Neural cell (in vitro differentiated cells): ENCODE measurements around the gene HES6. TPM values are rescaled to one million over a fixed set of nuclear protein-coding genes. Genes with fewer than 3 reads are reported as not detected.

ENCODE experiments used
- H2AFZ ChIP-seq: fragments of 200-600, 300-800 bp; sonication (generic), shearing (Covaris generic); 2 replicates; pipeline ENCODE4 v1.6.0; 2014; ENCODE audit warnings: low read depth, mild to moderate bottlenecking, antibody characterized with exemption, low read length, moderate library complexity
- H3F3A ChIP-seq: fragments of 200-600 bp; shearing (Covaris generic); 2 replicates; pipeline ENCODE4 v1.6.1; 2016; ENCODE audit warnings: mild to moderate bottlenecking, moderate library complexity, mixed read lengths, antibody characterized with exemption, low read length; ENCODE audit not compliant: insufficient read depth, poor library complexity, severe bottlenecking
- H3K27ac ChIP-seq: fragments of 200-600, 300-800 bp; sonication (generic), shearing (Covaris generic); 2 replicates; pipeline ENCODE4 v1.5.1; 2014; ENCODE audit warnings: mild to moderate bottlenecking, low read length, moderate library complexity
- H3K27me3 ChIP-seq: fragments of 300-800, 200-600 bp; sonication (generic), shearing (Covaris generic); 2 replicates; pipeline ENCODE4 v1.6.0; 2014; ENCODE audit warnings: mild to moderate bottlenecking, low read depth, low read length, moderate library complexity; ENCODE audit not compliant: insufficient read depth
- H3K36me3 ChIP-seq: fragments of 300-800, 200-600 bp; sonication (generic), shearing (Covaris generic); 2 replicates; pipeline ENCODE4 v1.5.1; 2014; ENCODE audit warnings: mild to moderate bottlenecking, antibody characterized with exemption, low read length, moderate library complexity; ENCODE audit not compliant: insufficient read depth
- H3K4me2 ChIP-seq: fragments of 300-800, 200-600 bp; sonication (generic), shearing (Covaris generic); 2 replicates; pipeline ENCODE4 v1.6.0; 2014; ENCODE audit warnings: mild to moderate bottlenecking, low read length
- H3K4me3 ChIP-seq: fragments of 300-800, 200-600 bp; sonication (generic), shearing (Covaris generic); 2 replicates; pipeline ENCODE4 v1.5.1; 2014; ENCODE audit warnings: mild to moderate bottlenecking, low read length, moderate library complexity
- H3K79me2 ChIP-seq: fragments of 200-600 bp; shearing (Covaris generic); replicated peaks from 2 replicates; pipeline ENCODE4 v1.6.0; 2014; ENCODE audit warnings: mild to moderate bottlenecking, low read length, moderate library complexity; ENCODE audit not compliant: insufficient read depth
- H3K9ac ChIP-seq: fragments of 300-800, 200-600 bp; sonication (generic), shearing (Covaris generic); 2 replicates; pipeline ENCODE4 v1.6.1; 2016; ENCODE audit warnings: mild to moderate bottlenecking, low read length, mixed read lengths
- H3K9me2 ChIP-seq: fragments of 200-600 bp; shearing (Covaris generic); 2 replicates; pipeline ENCODE4 v1.6.1; 2016; ENCODE audit warnings: mild to moderate bottlenecking, low read length, mixed read lengths; ENCODE audit not compliant: insufficient read depth
- H3K9me3 ChIP-seq: fragments of 200-600, 300-800 bp; sonication (generic), shearing (Covaris generic); 2 replicates; pipeline ENCODE4 v1.6.1; 2016; ENCODE audit warnings: mild to moderate bottlenecking, mixed run types, low read length, moderate library complexity, mixed read lengths
- H4K20me1 ChIP-seq: fragments of 200-600 bp; shearing (Covaris generic); 2 replicates; pipeline ENCODE4 v1.6.1; 2016; ENCODE audit warnings: mild to moderate bottlenecking, mixed run types; ENCODE audit not compliant: insufficient read depth
- CTCF ChIP-seq: fragments of 450-650 bp; IDR thresholded peaks from 2 replicates; pipeline ENCODE4 v1.5.1; 2014; ENCODE audit warnings: antibody characterized with exemption, mild to moderate bottlenecking, moderate library complexity; ENCODE audit not compliant: poor library complexity, severe bottlenecking
- EP300 ChIP-seq: fragments of 450-650 bp; conservative IDR thresholded peaks from 2 replicates; pipeline ENCODE4 v1.6.1; 2014; ENCODE audit warnings: antibody characterized with exemption, mild to moderate bottlenecking, moderate library complexity; ENCODE audit not compliant: poor library complexity, severe bottlenecking
- EZH2 ChIP-seq: fragments of 200-600, 300-800 bp; shearing (Covaris generic), sonication (generic); IDR thresholded peaks from 2 replicates; pipeline ENCODE4 v1.6.1; 2014; ENCODE audit warnings: antibody characterized with exemption, low read length, borderline replicate concordance, mild to moderate bottlenecking; ENCODE audit not compliant: insufficient read depth, poor library complexity, severe bottlenecking
- MXI1 ChIP-seq: fragments of 450-650 bp; conservative IDR thresholded peaks from 2 replicates; pipeline ENCODE4 v1.6.1; 2014; ENCODE audit warnings: antibody characterized with exemption, mild to moderate bottlenecking; ENCODE audit not compliant: poor library complexity, severe bottlenecking
- RAD21 ChIP-seq: fragments of 450-650 bp; conservative IDR thresholded peaks from 2 replicates; pipeline ENCODE4 v1.6.1; 2014; ENCODE audit warnings: antibody characterized with exemption, mild to moderate bottlenecking, moderate library complexity
- REST ChIP-seq: IDR thresholded peaks from 2 replicates; pipeline ENCODE4 v1.6.1; 2012; ENCODE audit warnings: borderline replicate concordance
- SMC3 ChIP-seq: fragments of 450-650 bp; conservative IDR thresholded peaks from 2 replicates; pipeline ENCODE4 v1.6.1; 2014; ENCODE audit warnings: antibody characterized with exemption, mild to moderate bottlenecking, moderate library complexity; ENCODE audit not compliant: poor library complexity
- TAF1 ChIP-seq: IDR thresholded peaks from 2 replicates; pipeline ENCODE4 v1.6.1; 2012; ENCODE audit warnings: low read depth
- polyA plus RNA-seq: library from polyadenylated mRNA; depleted of rRNA; stranded (reverse); fragments of >200 nt; gene quantifications from 2 replicates; pipeline ENCODE4 v1.2.3, GENCODE V29; 2014

HES6 gene
- polyA plus RNA-seq, 1 donor from 2014 or later: 236 TPM

- H3K79me2 ChIP-seq: no peaks in the 10 kb centered on the region
- no peak overlapping the region for H3K4me3 ChIP-seq
Measured at GRCh38 chr2:238220892-238221521, 18.8 kb downstream of the HES6 start.

GRCh38 chr2:238220274-238220891 lies 19.5 kb downstream of the HES6 start:
- no peak overlapping the region for H3K4me2 ChIP-seq
- no peak overlapping the region for H3K4me3 ChIP-seq
- no peak overlapping the region for H3K27ac ChIP-seq
- no peak overlapping the region for H3K9ac ChIP-seq
- H3F3A ChIP-seq: no peaks in the 10 kb centered on the region
- no peaks in the 10 kb centered on the region for H3K9me2 ChIP-seq
- no peaks in the 10 kb centered on the region for H3K36me3 ChIP-seq
- no peak overlapping the region for H2AFZ ChIP-seq
- no peaks in the 10 kb centered on the region for H3K79me2 ChIP-seq
- no peaks in the 10 kb centered on the region for H3K9me3 ChIP-seq
- no peaks in the 10 kb centered on the region for H3K27me3 ChIP-seq
- H4K20me1 ChIP-seq: no peaks in the 10 kb centered on the region
- TF ChIP-seq SMC3: no peak
- no peak for TF ChIP-seq REST
- no peak for TF ChIP-seq EP300
- no peak for TF ChIP-seq CTCF

More at GRCh38 chr2:238220892-238221521, 18.8 kb downstream of the HES6 start:
- no peak for TF ChIP-seq MXI1
- no peak for TF ChIP-seq SMC3
- no peak for TF ChIP-seq RAD21
- no peak for TF ChIP-seq EP300
- TF ChIP-seq REST: no peak
- no peak for TF ChIP-seq EZH2
- no peak for TF ChIP-seq CTCF
- TF ChIP-seq TAF1: no peak
- H2AFZ ChIP-seq: no peak overlapping the region
- no peak overlapping the region for H3K4me2 ChIP-seq
- H3K9me3 ChIP-seq: no peaks in the 10 kb centered on the region
- no peak overlapping the region for H3K9ac ChIP-seq
- no peaks in the 10 kb centered on the region for H3K27me3 ChIP-seq
- no peaks in the 10 kb centered on the region for H3K36me3 ChIP-seq
- no peaks in the 10 kb centered on the region for H3K9me2 ChIP-seq
- no peak overlapping the region for H3K27ac ChIP-seq
- no peaks in the 10 kb centered on the region for H4K20me1 ChIP-seq
- no peaks in the 10 kb centered on the region for H3F3A ChIP-seq
